Fibroblast of lung (primary cell): ENCODE measurements around the gene CTNNA2. TPM values are rescaled to one million over a fixed set of nuclear protein-coding genes. Genes with fewer than 3 reads are reported as not detected.

Experiments used
- DNase-seq, 2 donors: peaks; one replicate each; pipeline versions ENCODE4 v3.0.0 to v3.0.0-alpha.2; 2010; ENCODE audit warnings: low read depth in 2 of 2
- H2AFZ ChIP-seq: 2 replicates; pipeline ENCODE4 v1.5.1; 2012; ENCODE audit warnings: low read length, control low read depth, inconsistent platforms
- H3K27ac ChIP-seq: 2 replicates; pipeline ENCODE4 v1.5.1; 2011; ENCODE audit warnings: low read length, control low read depth; ENCODE audit not compliant: insufficient read depth
- H3K27me3 ChIP-seq: 2 replicates; pipeline ENCODE4 v1.5.1; 2011; ENCODE audit warnings: mild to moderate bottlenecking, low read length; ENCODE audit not compliant: control insufficient read depth, insufficient read depth
- H3K36me3 ChIP-seq: 2 replicates; pipeline ENCODE4 v1.5.1; 2011; ENCODE audit warnings: low read length; ENCODE audit not compliant: control insufficient read depth, insufficient read depth
- H3K4me1 ChIP-seq: 2 replicates; pipeline ENCODE4 v1.5.1; 2011; ENCODE audit warnings: low read length; ENCODE audit not compliant: control insufficient read depth, insufficient read depth; ENCODE audit errors: extremely low read depth
- H3K4me2 ChIP-seq: 2 replicates; pipeline ENCODE4 v1.5.1; 2011; ENCODE audit warnings: low read length, control low read depth; ENCODE audit not compliant: insufficient read depth; ENCODE audit errors: extremely low read depth
- H3K4me3 ChIP-seq, 4 experiments: fragments of 200-600 bp in 1 of 4; sonication (generic) in 1 of 4; replicated peaks in 1 of 4; 2 replicates each; pipeline ENCODE4 v1.5.1; 2011 to 2016; ENCODE audit warnings: low read length in 4 of 4, low read depth in 3 of 4, mild to moderate bottlenecking in 3 of 4, control low read depth in 2 of 4, inconsistent platforms in 1 of 4, mixed read lengths in 1 of 4; ENCODE audit not compliant: insufficient read depth in 1 of 4; ENCODE audit errors: control extremely low read depth in 1 of 4
- H3K79me2 ChIP-seq: 2 replicates; pipeline ENCODE4 v1.5.1; 2012; ENCODE audit warnings: mild to moderate bottlenecking, low read length, inconsistent platforms; ENCODE audit not compliant: control insufficient read depth, insufficient read depth
- H3K9ac ChIP-seq: 2 replicates; pipeline ENCODE4 v1.5.1; 2011; ENCODE audit warnings: mild to moderate bottlenecking, low read length, control low read depth; ENCODE audit not compliant: insufficient read depth
- H3K9me3 ChIP-seq: 2 replicates; pipeline ENCODE4 v1.5.1; 2012; ENCODE audit warnings: low read depth, low read length; ENCODE audit not compliant: control insufficient read depth, insufficient read depth
- H4K20me1 ChIP-seq: 2 replicates; pipeline ENCODE4 v1.5.1; 2011; ENCODE audit warnings: low read length; ENCODE audit not compliant: control insufficient read depth, insufficient read depth; ENCODE audit errors: extremely low read depth
- CTCF ChIP-seq, 2 donors: IDR thresholded peaks in 1 of 2; conservative IDR thresholded peaks in 1 of 2; 1 replicate in 1 of 2; 2 replicates in 1 of 2; pipeline ENCODE4 v1.5.1; 2011 to 2012; ENCODE audit warnings: low read length in 2 of 2, control low read depth in 1 of 2, inconsistent platforms in 1 of 2, low read depth in 1 of 2, mild to moderate bottlenecking in 1 of 2
- EZH2 ChIP-seq: IDR thresholded peaks from 2 replicates; pipeline ENCODE4 v1.5.1; 2012; ENCODE audit warnings: low read length, control low read depth, mild to moderate bottlenecking; ENCODE audit errors: missing control alignments
- polyA plus RNA-seq, 2 donors: library from polyadenylated mRNA; depleted of rRNA in 1 of 2; stranded (reverse) in 1 of 2; unstranded in 1 of 2; fragments of >200 nt; gene quantifications; 2 replicates each; pipeline ENCODE4 v1.2.1, GENCODE V29; 2011 to 2012; ENCODE audit warnings: missing spikeins in 1 of 2
- total RNA-seq: library from RNA; depleted of rRNA; stranded (reverse); fragments of >200 nt; gene quantifications from 2 replicates; pipeline ENCODE4 v1.2.1, GENCODE V29; 2014

The CTNNA2 gene
- total and polyA plus RNA-seq, 2 donors (not counting 1 experiment from before 2014, with no cell fraction given) = not detected

- Histone ChIP-seq H3K27ac (no peak overlapping the region), H2AFZ (no peak overlapping the region), H3K4me3 (no peak overlapping the region), H3K79me2 (no peaks in the 10 kb centered on the region), H3K36me3 (no peaks in the 10 kb centered on the region), H3K27me3 (no peaks in the 10 kb centered on the region), H4K20me1 (no peaks in the 10 kb centered on the region), H3K4me2 (no peak overlapping the region), H3K4me1 (no peaks in the 10 kb centered on the region), H3K9me3 (no peaks in the 10 kb centered on the region), H3K9ac (no peak overlapping the region)
- no peak for DNase-seq
- TF ChIP-seq EZH2 = no peak
- no peak for TF ChIP-seq CTCF (conservative IDR thresholded peaks at IDR 0.05 in 1 of 2, IDR thresholded peaks at IDR 0.05 in 1 of 2; ENCODE audit: low read depth in 1 of 2, low read length in 2 of 2)
Observed at GRCh38 chr2:80247339-80247738, 734.5 kb downstream of the CTNNA2 start.

- Histone ChIP-seq H2AFZ (no peak overlapping the region), H3K9ac (no peak overlapping the region), H3K4me2 (no peak overlapping the region), H3K4me1 (no peaks in the 10 kb centered on the region), H3K27me3 (no peaks in the 10 kb centered on the region), H3K27ac (no peak overlapping the region), H4K20me1 (no peaks in the 10 kb centered on the region), H3K36me3 (no peaks in the 10 kb centered on the region), H3K79me2 (no peaks in the 10 kb centered on the region), H3K9me3 (no peaks in the 10 kb centered on the region), H3K4me3 (no peak overlapping the region)
- TF ChIP-seq EZH2 (no peak), CTCF (conservative IDR thresholded peaks at IDR 0.05 in 1 of 2, IDR thresholded peaks at IDR 0.05 in 1 of 2; ENCODE audit: low read depth in 1 of 2, low read length in 2 of 2) (no peak)
- DNase-seq = no peak
Observed at GRCh38 chr2:80248146-80248545, 735.3 kb downstream of the CTNNA2 start.

- H2AFZ ChIP-seq = no peak overlapping the region
- no peaks in the 10 kb centered on the region for H3K79me2 ChIP-seq
- H3K9ac ChIP-seq = no peak overlapping the region
- TF ChIP-seq CTCF (conservative IDR thresholded peaks at IDR 0.05 in 1 of 2, IDR thresholded peaks at IDR 0.05 in 1 of 2; ENCODE audit: low read depth in 1 of 2, low read length in 2 of 2) (no peak), EZH2 (no peak)
- H3K4me2 ChIP-seq = no peak overlapping the region
- H3K27me3 ChIP-seq = no peaks in the 10 kb centered on the region
- H3K4me1 ChIP-seq = no peaks in the 10 kb centered on the region
- DNase-seq = no peak
- H3K9me3 ChIP-seq = no peaks in the 10 kb centered on the region
- no peak overlapping the region for H3K4me3 ChIP-seq
- no peaks in the 10 kb centered on the region for H3K36me3 ChIP-seq
- H4K20me1 ChIP-seq = no peaks in the 10 kb centered on the region
- no peak overlapping the region for H3K27ac ChIP-seq
Observed at GRCh38 chr2:80252294-80252986, 739.6 kb downstream of the CTNNA2 start.
